ENCODE data around the gene RNASEH2B. TPM values are rescaled to one million over a fixed set of nuclear protein-coding genes. Genes with fewer than 3 reads are reported as not detected.

The RNASEH2B gene
- total RNA-seq, 1 donor = 139 TPM

DNA sequence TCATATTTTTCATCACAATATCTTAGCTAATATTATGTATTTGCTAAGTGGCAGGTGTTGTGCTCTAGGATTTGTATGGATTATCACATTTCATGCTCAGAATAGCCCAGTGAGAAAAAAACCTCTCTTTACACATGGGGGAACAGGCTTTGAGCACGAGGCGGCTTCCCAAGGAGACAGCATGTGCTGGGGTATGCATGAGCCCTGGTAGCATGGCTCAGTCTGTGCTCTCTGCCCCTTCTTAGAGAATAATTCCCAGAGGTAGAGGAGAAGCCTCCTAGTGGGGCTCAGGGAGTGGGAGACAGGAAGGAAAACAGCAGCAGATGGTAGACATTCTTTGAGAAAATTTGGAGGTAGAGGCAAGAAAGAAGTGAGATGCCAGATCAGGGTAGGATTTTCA, 31.6 kb downstream of the RNASEH2B start:
- Histone ChIP-seq H3K4me3 (ENCODE audit: low read length) (no peak overlapping the region), H3K27me3 (ENCODE audit: insufficient read depth, low read length) (no peaks in the 10 kb centered on the region)

DNA sequence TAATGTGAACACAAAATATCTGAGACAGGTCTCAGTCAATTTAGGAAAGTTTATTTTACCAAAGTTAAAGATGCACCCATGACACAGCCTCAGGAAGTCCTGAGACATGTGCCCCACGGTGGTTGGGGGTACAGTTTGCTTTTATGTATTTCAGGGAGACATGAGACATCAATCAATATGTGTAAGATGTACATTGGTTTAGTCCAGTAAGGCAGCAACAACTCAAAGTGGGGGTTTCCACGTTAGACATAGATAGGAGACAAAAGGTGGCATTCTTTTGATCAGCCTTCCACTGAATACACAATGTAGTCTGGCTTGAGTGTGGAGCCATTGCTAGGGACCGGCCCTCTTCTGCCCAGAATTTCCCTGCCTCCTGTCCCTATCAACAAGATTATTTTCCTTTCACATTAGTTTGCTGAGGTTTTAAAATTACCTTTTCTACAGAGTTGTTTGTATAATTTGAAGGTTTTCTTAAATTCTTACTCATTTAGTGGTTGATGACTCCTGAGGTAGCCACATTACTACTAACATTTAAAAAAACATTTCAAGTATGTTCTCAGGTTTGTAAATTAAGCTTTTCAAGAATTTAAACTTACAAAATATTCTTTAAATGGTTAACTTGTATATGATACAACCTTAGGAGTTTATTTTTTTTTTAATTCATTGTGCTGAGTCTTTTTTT, 33.2 kb downstream of the RNASEH2B start:
- H3K27me3 ChIP-seq (ENCODE audit: insufficient read depth, low read length) = no peaks in the 10 kb centered on the region
- H3K4me3 ChIP-seq (ENCODE audit: low read length) = no peak overlapping the region
- H3K9me3 ChIP-seq (ENCODE audit: low read depth, low read length) = no peaks in the 10 kb centered on the region
- no peaks in the 10 kb centered on the region for H3K4me1 ChIP-seq (ENCODE audit: insufficient read depth, low read length)

More for the DNA sequence above, 31.6 kb downstream of the RNASEH2B start:
- no peaks in the 10 kb centered on the region for H3K9me3 ChIP-seq (ENCODE audit: low read depth, low read length)
- peaks cover 10% of the 10 kb centered on the region for H3K4me1 ChIP-seq (ENCODE audit: insufficient read depth, low read length)

DNA sequence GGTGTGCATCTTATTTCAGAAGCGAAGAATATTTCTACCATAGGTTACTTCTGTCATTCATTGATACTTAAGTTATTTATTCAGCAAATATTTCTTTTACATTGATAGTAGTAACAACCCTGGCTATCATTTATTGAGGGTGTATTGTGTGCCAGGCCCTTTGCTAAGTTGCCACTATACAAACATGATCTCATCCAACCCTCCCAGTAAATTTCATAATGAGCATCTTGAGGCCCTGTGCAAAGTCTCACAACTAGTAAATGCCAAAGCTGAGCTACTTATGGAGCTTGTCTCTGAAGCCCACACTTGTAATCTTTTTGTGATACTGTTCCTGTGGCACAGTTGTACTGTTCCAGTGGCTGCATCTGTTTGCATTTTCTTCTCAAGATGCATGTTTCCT, 36.1 kb downstream of the RNASEH2B start:
- Histone ChIP-seq H3K27me3 (ENCODE audit: insufficient read depth, low read length) (no peaks in the 10 kb centered on the region), H3K4me3 (ENCODE audit: low read length) (no peak overlapping the region), H3K9me3 (ENCODE audit: low read depth, low read length) (no peaks in the 10 kb centered on the region), H3K4me1 (ENCODE audit: insufficient read depth, low read length) (no peaks in the 10 kb centered on the region)

DNA sequence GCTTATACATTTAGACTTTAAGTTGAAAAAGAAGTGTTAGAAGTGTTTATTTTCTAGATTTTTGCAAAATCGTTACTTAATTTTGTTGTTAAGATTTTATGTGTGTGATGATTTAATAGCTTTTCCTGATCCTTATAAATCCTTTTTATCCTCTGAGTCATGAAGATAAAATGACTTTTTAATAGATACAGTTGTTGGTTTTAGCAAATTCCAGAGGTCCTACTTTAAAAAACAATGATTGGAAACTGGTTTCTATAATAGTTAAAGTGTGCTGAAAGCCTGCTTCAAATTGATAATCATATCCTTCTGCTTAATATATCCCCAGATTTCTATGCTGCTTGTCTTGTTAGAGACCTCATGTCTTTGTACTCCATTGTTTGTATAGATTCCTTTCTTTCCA, 39.0 kb downstream of the RNASEH2B start:
- no peaks in the 10 kb centered on the region for H3K9me3 ChIP-seq (ENCODE audit: low read depth, low read length)
- no peak overlapping the region for H3K4me3 ChIP-seq (ENCODE audit: low read length)
- H3K4me1 ChIP-seq (ENCODE audit: insufficient read depth, low read length) = no peaks in the 10 kb centered on the region
- no peaks in the 10 kb centered on the region for H3K27me3 ChIP-seq (ENCODE audit: insufficient read depth, low read length)

DNA sequence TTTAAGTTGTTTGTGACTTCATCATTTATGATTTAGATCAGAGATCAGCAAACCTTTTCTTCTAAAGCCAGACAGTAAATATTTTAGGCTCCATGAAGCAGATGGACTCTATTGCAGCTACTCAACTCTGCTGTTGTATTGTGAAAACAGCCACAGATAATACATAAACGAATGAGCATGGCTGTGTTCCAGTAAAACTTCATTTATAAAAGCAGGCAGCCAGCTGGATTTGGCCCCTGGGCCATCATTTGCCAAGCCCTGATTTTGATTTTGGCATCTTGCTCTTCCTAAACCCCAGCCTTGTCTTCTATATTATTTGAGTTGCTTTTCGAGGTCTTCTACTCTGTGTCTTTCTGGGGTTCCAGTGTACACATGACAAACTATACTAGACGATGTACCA, 41.3 kb downstream of the RNASEH2B start:
- Histone ChIP-seq H3K9me3 (ENCODE audit: low read depth, low read length) (no peaks in the 10 kb centered on the region), H3K27me3 (ENCODE audit: insufficient read depth, low read length) (no peaks in the 10 kb centered on the region), H3K4me1 (ENCODE audit: insufficient read depth, low read length) (no peaks in the 10 kb centered on the region), H3K4me3 (ENCODE audit: low read length) (no peak overlapping the region)

DNA sequence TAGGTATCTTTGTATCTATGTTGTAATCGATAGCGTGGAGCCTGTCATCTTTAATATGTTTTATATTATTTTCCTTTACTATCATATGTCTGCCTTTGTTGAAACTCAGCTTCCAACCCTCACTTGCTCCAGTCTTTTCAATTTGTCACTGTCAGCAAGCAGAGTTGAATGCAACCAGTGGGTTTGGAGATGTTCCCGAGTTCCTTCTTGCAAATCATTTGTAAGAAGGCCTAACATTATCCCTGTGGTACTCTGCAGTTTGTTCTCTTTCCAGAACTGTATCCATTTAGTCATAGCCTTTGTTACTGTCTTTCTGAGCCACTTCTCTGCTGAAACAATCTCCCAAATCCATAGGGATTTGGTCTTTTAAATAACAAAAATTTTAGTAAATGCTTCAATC, 41.8 kb downstream of the RNASEH2B start:
- H3K4me3 ChIP-seq (ENCODE audit: low read length) = no peak overlapping the region

DNA sequence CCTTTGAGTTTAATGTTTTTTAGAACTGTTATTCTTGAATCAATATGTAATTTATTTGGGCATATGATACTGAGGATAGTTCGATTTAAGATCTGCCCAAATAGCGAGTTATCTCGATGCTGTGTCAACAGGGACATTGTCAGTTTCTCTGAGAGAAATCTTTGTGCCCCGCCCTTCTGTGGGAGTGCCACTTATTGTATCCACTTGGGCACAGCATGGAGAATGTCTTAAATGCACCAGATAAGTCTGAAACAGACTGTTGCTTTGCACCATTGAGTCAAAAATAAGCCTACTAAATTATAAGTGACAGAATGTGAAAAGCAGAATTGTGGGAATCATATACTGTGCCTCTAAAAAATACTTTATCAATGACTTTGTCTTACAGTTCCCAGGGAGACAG, 45.6 kb downstream of the RNASEH2B start:
- no peaks in the 10 kb centered on the region for H3K4me1 ChIP-seq (ENCODE audit: insufficient read depth, low read length)
- no peak overlapping the region for H3K4me3 ChIP-seq (ENCODE audit: low read length)
- no peaks in the 10 kb centered on the region for H3K9me3 ChIP-seq (ENCODE audit: low read depth, low read length)
- no peaks in the 10 kb centered on the region for H3K27me3 ChIP-seq (ENCODE audit: insufficient read depth, low read length)

More for the DNA sequence above, 41.8 kb downstream of the RNASEH2B start:
- no peaks in the 10 kb centered on the region for H3K9me3 ChIP-seq (ENCODE audit: low read depth, low read length)
- H3K27me3 ChIP-seq (ENCODE audit: insufficient read depth, low read length) = no peaks in the 10 kb centered on the region
- H3K4me1 ChIP-seq (ENCODE audit: insufficient read depth, low read length) = no peaks in the 10 kb centered on the region

DNA sequence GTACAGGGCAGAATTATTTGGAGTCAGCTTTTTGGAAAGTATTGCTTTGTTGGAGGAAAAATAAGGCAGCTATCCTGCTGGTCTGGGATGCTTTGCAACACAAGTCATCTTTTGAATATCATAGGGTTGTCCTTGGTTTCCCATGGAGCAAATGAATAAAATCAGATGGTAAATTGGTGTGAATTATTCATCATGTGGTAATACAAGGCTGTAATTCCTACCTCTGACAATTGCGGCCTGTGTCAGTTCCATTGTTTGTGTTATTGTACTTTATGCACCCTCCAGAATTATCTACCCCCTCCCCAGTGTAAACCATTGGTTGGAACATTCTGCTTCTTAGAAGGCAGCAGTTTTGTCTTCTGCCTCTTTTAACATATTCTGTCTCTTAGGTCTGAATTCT, 46.2 kb downstream of the RNASEH2B start:
- no peaks in the 10 kb centered on the region for H3K4me1 ChIP-seq (ENCODE audit: insufficient read depth, low read length)
- no peak overlapping the region for H3K4me3 ChIP-seq (ENCODE audit: low read length)
- H3K27me3 ChIP-seq (ENCODE audit: insufficient read depth, low read length) = no peaks in the 10 kb centered on the region
- H3K9me3 ChIP-seq (ENCODE audit: low read depth, low read length) = no peaks in the 10 kb centered on the region

DNA sequence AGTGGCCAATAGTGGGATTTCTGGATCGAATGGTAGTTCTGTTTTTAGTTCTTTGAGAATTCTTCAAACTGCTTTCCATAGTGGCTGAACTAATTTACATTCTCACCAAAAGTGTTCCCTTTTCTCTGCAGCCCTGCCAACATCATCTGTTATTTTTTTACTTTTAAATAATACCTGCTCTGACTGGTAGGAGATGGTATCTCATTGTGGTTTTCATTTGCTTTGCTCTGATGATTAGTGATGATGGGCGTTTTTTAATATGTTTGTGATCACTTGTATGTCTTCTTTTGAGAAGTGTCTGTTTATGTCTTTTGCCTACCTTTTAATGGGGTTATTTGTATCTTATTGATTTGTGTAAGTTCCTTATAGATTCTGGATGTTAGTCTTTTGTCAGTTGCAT, 48.0 kb downstream of the RNASEH2B start:
- no peaks in the 10 kb centered on the region for H3K9me3 ChIP-seq (ENCODE audit: low read depth, low read length)
- H3K27me3 ChIP-seq (ENCODE audit: insufficient read depth, low read length) = no peaks in the 10 kb centered on the region
- H3K4me3 ChIP-seq (ENCODE audit: low read length) = no peak overlapping the region
- H3K4me1 ChIP-seq (ENCODE audit: insufficient read depth, low read length) = no peaks in the 10 kb centered on the region

DNA sequence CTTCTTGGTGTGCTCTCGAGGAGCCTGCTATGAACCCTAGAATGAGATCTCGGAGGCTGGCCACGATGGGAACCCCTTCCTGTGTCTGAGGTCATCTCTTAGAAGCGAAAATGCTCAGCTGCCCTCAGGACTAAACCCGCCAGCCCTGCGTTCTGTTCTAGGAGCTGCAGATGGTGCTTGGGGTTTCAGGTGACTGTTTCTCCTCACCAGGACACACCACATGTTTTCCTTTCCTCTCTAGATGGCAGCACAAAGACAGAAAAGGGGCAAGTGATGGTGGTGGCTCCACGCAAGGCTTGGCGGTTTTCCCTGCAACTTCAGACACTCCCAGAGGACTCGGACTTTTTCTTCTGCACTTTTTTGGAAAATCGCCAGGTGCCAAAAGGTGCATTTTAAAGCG, 60.1 kb downstream of the RNASEH2B start:
- Histone ChIP-seq H3K4me1 (ENCODE audit: insufficient read depth, low read length) (no peaks in the 10 kb centered on the region), H3K4me3 (ENCODE audit: low read length) (no peak overlapping the region), H3K9me3 (ENCODE audit: low read depth, low read length) (no peaks in the 10 kb centered on the region)

DNA sequence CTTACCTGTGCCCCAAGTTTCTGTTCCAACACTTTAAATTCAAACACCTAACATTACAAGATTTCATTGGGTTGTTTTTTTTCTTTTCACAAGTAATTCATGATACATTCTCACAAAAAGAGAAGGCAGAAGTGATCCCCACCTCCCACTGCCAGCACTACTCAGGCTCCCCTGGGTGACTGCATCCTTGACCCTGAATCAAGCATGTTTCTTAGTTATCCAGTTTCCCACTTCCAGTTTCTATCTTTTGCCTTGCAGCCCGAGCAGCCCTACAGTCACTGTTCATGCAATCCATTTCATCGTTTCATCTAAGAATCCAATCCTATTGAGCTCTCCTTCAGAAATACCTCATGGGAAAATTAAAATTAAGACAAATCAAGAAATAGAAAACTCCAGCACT, 61.4 kb downstream of the RNASEH2B start:
- Histone ChIP-seq H3K9me3 (ENCODE audit: low read depth, low read length) (no peaks in the 10 kb centered on the region), H3K4me3 (ENCODE audit: low read length) (no peak overlapping the region), H3K4me1 (ENCODE audit: insufficient read depth, low read length) (no peaks in the 10 kb centered on the region), H3K27me3 (ENCODE audit: insufficient read depth, low read length) (no peaks in the 10 kb centered on the region)

More for the DNA sequence above, 60.1 kb downstream of the RNASEH2B start:
- no peaks in the 10 kb centered on the region for H3K27me3 ChIP-seq (ENCODE audit: insufficient read depth, low read length)

DNA sequence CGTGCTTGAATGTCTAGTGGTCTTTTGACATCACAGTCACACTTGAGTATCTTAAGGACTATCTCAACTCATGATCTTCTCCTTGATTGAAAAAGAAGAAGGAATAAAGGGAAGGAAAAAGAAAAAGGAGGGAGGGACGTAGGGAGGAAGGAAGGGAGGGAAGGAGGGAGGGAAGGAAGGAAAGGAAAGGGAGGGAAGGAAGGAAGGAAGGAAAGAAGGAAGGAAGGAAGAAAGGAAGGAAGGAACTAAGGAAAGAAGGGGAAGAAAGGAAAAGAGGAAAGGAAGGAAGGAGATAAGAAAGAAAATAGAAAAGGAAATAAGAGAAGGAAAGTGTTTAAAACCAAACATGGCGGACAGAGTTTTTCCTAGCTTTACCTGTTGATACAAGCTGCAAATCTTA, 64.7 kb downstream of the RNASEH2B start:
- Histone ChIP-seq H3K27me3 (ENCODE audit: insufficient read depth, low read length) (no peaks in the 10 kb centered on the region), H3K4me1 (ENCODE audit: insufficient read depth, low read length) (peaks cover 9% of the 10 kb centered on the region), H3K4me3 (ENCODE audit: low read length) (no peak overlapping the region)

DNA sequence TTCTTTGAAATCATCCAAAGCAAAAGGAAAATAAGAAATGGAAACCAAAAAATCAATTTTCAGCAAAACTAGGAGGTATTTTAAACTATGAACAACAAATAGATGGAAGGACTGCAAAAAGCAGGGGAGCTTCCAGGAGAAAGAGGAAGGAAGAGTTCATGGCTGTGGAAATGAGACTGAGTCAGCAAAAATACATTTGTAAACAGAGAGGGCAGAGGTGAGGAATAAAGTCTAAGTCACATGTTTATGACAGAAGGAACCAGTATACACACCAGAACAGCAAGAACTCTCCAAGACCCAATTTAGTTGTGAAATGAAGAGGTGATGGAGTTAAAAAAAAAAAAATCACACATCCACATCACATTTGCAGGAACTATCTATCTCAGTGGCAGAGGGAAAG, 69.6 kb downstream of the RNASEH2B start:
- Histone ChIP-seq H3K27me3 (ENCODE audit: insufficient read depth, low read length) (no peaks in the 10 kb centered on the region), H3K4me3 (ENCODE audit: low read length) (no peak overlapping the region), H3K4me1 (ENCODE audit: insufficient read depth, low read length) (peaks cover 16% of the 10 kb centered on the region), H3K9me3 (ENCODE audit: low read depth, low read length) (no peaks in the 10 kb centered on the region)

More for the DNA sequence above, 64.7 kb downstream of the RNASEH2B start:
- H3K9me3 ChIP-seq (ENCODE audit: low read depth, low read length) = no peaks in the 10 kb centered on the region

DNA sequence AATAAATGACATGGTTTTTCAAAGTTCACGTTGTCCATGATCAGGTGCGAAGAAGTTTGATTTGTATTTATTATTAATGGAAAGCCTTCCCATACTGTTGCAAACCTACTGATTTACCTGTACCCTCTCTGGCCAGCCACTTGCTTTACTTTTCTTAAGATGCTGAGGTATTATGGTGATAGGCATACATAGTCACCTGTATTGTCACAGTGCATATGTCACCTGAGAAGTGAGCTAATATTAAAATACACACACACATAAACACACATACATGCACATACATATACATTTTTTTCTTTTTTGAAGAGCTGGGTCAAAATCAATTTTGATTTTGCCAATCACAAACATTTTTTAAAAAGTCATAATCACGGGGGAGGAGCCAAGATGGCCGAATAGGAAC, 72.1 kb downstream of the RNASEH2B start:
- H3K27me3 ChIP-seq (ENCODE audit: insufficient read depth, low read length) = no peaks in the 10 kb centered on the region
- no peaks in the 10 kb centered on the region for H3K9me3 ChIP-seq (ENCODE audit: low read depth, low read length)
- H3K4me3 ChIP-seq (ENCODE audit: low read length) = no peak overlapping the region
- peaks cover 16% of the 10 kb centered on the region for H3K4me1 ChIP-seq (ENCODE audit: insufficient read depth, low read length)

DNA sequence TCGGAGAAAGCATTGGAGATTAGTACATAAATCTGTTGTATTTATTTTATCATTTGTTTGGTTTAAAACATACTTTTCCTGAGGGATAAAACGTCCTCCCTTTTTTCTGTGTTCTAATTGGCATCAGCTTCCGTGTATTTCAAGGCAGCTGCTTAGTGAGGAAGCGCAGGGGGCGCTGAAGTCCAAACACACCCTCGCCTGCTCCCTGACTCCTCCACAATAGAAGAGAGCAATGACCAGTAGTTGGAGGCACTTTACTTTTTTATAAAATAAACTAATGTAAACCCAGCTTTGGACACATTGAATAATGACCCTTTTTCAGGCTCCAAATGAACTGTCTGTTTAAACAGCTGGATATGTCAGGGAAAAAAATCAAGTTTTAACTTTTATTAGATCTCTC, 79.9 kb downstream of the RNASEH2B start:
- H3K9me3 ChIP-seq (ENCODE audit: low read depth, low read length) = no peaks in the 10 kb centered on the region
- H3K4me1 ChIP-seq (ENCODE audit: insufficient read depth, low read length) = peaks cover 16% of the 10 kb centered on the region
- H3K4me3 ChIP-seq (ENCODE audit: low read length) = no peak overlapping the region
- no peaks in the 10 kb centered on the region for H3K27me3 ChIP-seq (ENCODE audit: insufficient read depth, low read length)

DNA sequence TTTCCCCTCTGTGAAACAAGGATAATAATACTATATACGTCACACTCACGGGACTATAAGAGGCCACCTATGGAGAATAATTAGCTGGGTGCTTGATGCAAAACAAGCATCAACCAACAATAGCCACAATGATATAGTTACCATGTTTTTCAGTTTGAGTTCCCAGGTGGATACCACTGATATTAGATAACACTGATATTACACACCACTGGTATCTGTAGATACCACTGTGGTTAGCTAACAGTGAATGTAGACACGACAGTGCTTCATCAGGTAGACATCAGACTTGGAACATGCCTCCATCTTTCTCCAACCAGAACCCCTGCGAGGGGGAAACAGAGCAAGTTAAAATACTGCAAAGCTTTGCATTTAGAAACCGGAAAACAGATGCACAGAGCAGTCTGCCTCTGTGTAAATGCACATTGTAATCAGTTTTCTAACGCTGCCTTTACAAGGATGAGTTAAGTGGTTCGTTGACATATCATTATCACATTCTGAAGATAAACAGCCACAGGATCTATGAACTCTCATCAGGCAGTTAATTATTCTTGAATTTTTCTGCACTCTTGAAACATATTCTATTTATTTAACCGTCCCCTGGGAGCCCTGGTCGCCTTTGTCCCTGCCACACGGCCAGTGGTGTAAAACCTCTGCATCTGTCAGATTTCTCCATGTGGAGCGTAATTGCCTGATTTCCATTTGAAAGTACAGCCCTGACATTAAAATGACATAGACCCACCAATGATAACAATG, 80.7 kb downstream of the RNASEH2B start:
- no peak overlapping the region for H3K4me3 ChIP-seq (ENCODE audit: low read length)
- peaks cover 16% of the 10 kb centered on the region for H3K4me1 ChIP-seq (ENCODE audit: insufficient read depth, low read length)
- no peaks in the 10 kb centered on the region for H3K9me3 ChIP-seq (ENCODE audit: low read depth, low read length)

More for the DNA sequence above, 80.7 kb downstream of the RNASEH2B start:
- no peaks in the 10 kb centered on the region for H3K27me3 ChIP-seq (ENCODE audit: insufficient read depth, low read length)
